Fibroblast of villous mesenchyme (primary cell): ENCODE data around the gene FRA10AC1. TPM values are rescaled to one million over a fixed set of nuclear protein-coding genes. Genes with fewer than 3 reads are reported as not detected.
"Not testable (repeated sequence)": the region's sequence is repeated elsewhere in the genome, so short reads cannot be mapped to it uniquely, and the experiment has no call there.

Experiments
- DNase-seq: peaks from one replicate; pipeline ENCODE4 v3.0.0-alpha.2; 2010; ENCODE audit warnings: low read depth
- H3K4me3 ChIP-seq: 2 replicates; pipeline ENCODE4 v1.5.1; 2011; ENCODE audit warnings: low read depth, mild to moderate bottlenecking, low read length
- CTCF ChIP-seq: IDR thresholded peaks from 2 replicates; pipeline ENCODE4 v1.5.1; 2012; ENCODE audit warnings: low read depth, mild to moderate bottlenecking, low read length; ENCODE audit not compliant: insufficient read depth
- total RNA-seq: library from RNA; depleted of rRNA; stranded (reverse); fragments of >200 nt; gene quantifications from 2 replicates; pipeline ENCODE4 v1.2.3, GENCODE V29; 2012

The FRA10AC1 gene
- total RNA-seq, 1 donor: 6.0 TPM

- DNase-seq: no peak
- no peak overlapping the region for H3K4me3 ChIP-seq
- TF ChIP-seq CTCF: no peak
These were observed 1.4 kb upstream of the FRA10AC1 start for GRCh38 chr10:93703841-93704240.

- no peak for DNase-seq
- no peak for TF ChIP-seq CTCF
These were observed 674 bp upstream of the FRA10AC1 start for GRCh38 chr10:93703066-93703465.

GRCh38 chr10:93701866-93702209, 554 bp downstream of the FRA10AC1 start:
- DNase-seq: peak; percentile 75
- H3K4me3 ChIP-seq: peak overlapping the region; percentile 88
- TF ChIP-seq CTCF: no peak

More at GRCh38 chr10:93703066-93703465, 674 bp upstream of the FRA10AC1 start:
- H3K4me3 ChIP-seq: peak overlapping the region; percentile 88

- no peak overlapping the region for H3K4me3 ChIP-seq
- TF ChIP-seq CTCF: no peak
- DNase-seq: no peak
These were observed 5.2 kb downstream of the FRA10AC1 start for GRCh38 chr10:93697207-93697606.

- H3K4me3 ChIP-seq, DNase-seq: not testable (repeated sequence)
These were observed 5.8 kb downstream of the FRA10AC1 start for GRCh38 chr10:93696582-93696981.

GRCh38 chr10:93695740-93696139, 6.7 kb downstream of the FRA10AC1 start:
- DNase-seq: no peak
- TF ChIP-seq CTCF: no peak
- no peak overlapping the region for H3K4me3 ChIP-seq

GRCh38 chr10:93687737-93688136, 14.7 kb downstream of the FRA10AC1 start:
- TF ChIP-seq CTCF: no peak
- H3K4me3 ChIP-seq: no peak overlapping the region
- DNase-seq: no peak

GRCh38 chr10:93680412-93681047, 21.9 kb downstream of the FRA10AC1 start:
- no peak overlapping the region for H3K4me3 ChIP-seq
- peak; percentile 48 for DNase-seq

More at GRCh38 chr10:93680412-93681047, 21.9 kb downstream of the FRA10AC1 start:
- TF ChIP-seq CTCF: peak; percentile 39
